Endothelial cell (in vitro differentiated cells): ENCODE data around the gene GOSR1. TPM values are rescaled to one million over a fixed set of nuclear protein-coding genes. Genes with fewer than 3 reads are reported as not detected.

Source experiments
- DNase-seq: peaks from one replicate; pipeline ENCODE4 v3.0.0; 2021; ENCODE audit warnings: low spot score
- H3K27ac Mint-ChIP-seq: one replicate; pipeline ENCODE4 v1.8.0; 2021; ENCODE audit warnings: mixed read lengths, inconsistent platforms; ENCODE audit not compliant: unreplicated experiment
- H3K27me3 Mint-ChIP-seq: one replicate; pipeline ENCODE4 v1.8.0; 2021; ENCODE audit warnings: mild to moderate bottlenecking, moderate library complexity, mixed read lengths, inconsistent platforms; ENCODE audit not compliant: unreplicated experiment
- H3K36me3 Mint-ChIP-seq: one replicate; pipeline ENCODE4 v1.8.0; 2021; ENCODE audit warnings: mild to moderate bottlenecking, low read depth, mixed read lengths, inconsistent platforms; ENCODE audit not compliant: unreplicated experiment
- H3K4me1 Mint-ChIP-seq: one replicate; pipeline ENCODE4 v1.8.0; 2021; ENCODE audit warnings: mild to moderate bottlenecking, mixed read lengths, inconsistent platforms; ENCODE audit not compliant: unreplicated experiment
- H3K4me3 Mint-ChIP-seq: one replicate; pipeline ENCODE4 v1.8.0; 2021; ENCODE audit warnings: mild to moderate bottlenecking, mixed read lengths, inconsistent platforms; ENCODE audit not compliant: unreplicated experiment
- H3K9me3 Mint-ChIP-seq: one replicate; pipeline ENCODE4 v1.8.0; 2021; ENCODE audit warnings: mixed read lengths, inconsistent platforms; ENCODE audit not compliant: unreplicated experiment
- long read RNA-seq: library from polyadenylated mRNA; unstranded; transcript quantifications from one replicate; pipeline ENCODE4 v2.0.0, GENCODE V29; 2020; ENCODE audit not compliant: unreplicated experiment
- total RNA-seq: library from RNA; stranded (reverse); fragmentation: NEBNext Ultra II Directional; extraction: Animal tissue kit (Norgen Biotek cat#: 25700); gene quantifications from one replicate; pipeline ENCODE4 v1.2.1, GENCODE V29; 2021; ENCODE audit not compliant: unreplicated experiment
- TF ChIP-seq, protein P1 (sequence below): fragments of 200-600 bp; sonication (generic); IDR thresholded peaks from one replicate; pipeline ENCODE4 v1.5.0; 2021; ENCODE audit warnings: antibody characterized with exemption; ENCODE audit not compliant: unreplicated experiment

Gene GOSR1
- 47.5 TPM for total RNA-seq
- long read RNA-seq, full-length matches to known transcripts: 7 of 12 reads
- long read RNA-seq, partial matches to known transcripts: 3 of 12 reads
- long read RNA-seq, other reads (novel, unspliced or antisense): 2 of 12 reads

DNA sequence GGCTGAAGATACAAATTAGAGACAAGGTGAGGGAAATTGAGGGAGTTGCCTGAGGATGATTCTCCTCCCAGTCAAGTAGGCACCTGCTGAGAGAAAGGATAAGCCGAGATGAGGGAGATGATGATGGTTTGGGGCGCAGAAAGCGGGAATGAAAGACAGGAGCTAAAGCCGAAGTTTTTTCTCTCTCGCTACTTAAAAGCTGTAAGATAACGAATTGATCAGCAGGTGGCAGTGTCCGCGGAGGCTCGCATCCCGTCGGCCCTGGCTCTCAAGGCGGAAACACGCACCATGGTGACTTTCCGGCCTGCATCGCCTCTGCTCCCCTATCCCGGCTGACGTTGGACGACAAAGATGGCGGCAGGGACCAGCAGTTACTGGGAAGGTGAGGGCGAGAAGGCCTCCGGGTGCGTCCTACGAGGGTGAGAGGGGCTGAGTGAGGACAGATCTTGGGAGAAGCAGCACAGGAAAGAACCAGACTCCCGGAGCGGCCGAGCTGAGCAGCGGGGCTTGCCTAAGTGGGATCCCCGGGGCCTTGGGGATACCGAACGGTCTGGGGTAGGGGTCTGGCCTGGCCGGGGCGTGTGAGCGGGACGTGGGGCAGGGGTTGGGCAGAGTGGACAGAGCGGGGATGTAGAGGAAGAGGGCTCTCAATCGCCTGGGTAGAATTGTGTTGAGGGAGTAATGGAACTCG, at the start of gene GOSR1:
Gene GOSR1 (plus strand): TSS at position 326 of the 691 bp plus-strand sequence. CDS start 26 bp downstream, at position 352.
- H3K27me3 Mint-ChIP-seq: peaks cover 7% of the 10 kb centered on the region
- DNase-seq: peak; percentile 91
- no peaks in the 10 kb centered on the region for H3K9me3 Mint-ChIP-seq

DNA sequence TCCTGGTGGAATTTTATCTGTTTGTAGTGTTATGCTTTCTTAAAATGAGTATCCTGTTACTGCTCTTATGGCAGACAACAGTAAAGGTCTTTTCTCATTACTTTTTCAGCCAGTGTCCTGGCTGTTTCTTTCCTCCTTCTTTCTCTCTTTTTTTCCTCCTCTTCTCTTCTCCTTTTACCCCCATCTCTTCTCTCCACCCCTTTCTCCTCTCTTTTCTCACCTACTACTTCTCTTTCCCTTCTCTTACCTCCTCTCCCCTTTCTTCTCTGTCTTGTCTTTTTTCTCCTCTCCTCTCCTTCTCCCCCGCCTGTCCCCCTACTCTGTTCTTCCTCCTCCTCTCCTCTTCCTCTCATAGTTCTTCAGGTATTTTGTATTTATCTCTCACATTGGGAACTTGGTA, 49.6 kb upstream of the GOSR1 start:
- H3K4me3 Mint-ChIP-seq: no peak overlapping the region
- H3K27ac Mint-ChIP-seq: no peak overlapping the region
- H3K36me3 Mint-ChIP-seq: peaks cover 27% of the 10 kb centered on the region
- peaks cover 4% of the 10 kb centered on the region for H3K27me3 Mint-ChIP-seq
- no peaks in the 10 kb centered on the region for H3K9me3 Mint-ChIP-seq
- no peaks in the 10 kb centered on the region for H3K4me1 Mint-ChIP-seq
- TF ChIP-seq, protein P1, sequence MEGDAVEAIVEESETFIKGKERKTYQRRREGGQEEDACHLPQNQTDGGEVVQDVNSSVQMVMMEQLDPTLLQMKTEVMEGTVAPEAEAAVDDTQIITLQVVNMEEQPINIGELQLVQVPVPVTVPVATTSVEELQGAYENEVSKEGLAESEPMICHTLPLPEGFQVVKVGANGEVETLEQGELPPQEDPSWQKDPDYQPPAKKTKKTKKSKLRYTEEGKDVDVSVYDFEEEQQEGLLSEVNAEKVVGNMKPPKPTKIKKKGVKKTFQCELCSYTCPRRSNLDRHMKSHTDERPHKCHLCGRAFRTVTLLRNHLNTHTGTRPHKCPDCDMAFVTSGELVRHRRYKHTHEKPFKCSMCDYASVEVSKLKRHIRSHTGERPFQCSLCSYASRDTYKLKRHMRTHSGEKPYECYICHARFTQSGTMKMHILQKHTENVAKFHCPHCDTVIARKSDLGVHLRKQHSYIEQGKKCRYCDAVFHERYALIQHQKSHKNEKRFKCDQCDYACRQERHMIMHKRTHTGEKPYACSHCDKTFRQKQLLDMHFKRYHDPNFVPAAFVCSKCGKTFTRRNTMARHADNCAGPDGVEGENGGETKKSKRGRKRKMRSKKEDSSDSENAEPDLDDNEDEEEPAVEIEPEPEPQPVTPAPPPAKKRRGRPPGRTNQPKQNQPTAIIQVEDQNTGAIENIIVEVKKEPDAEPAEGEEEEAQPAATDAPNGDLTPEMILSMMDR: no peak
- no peak for DNase-seq

More for the DNA sequence above, at the start of gene GOSR1:
- Mint-ChIP-seq H3K36me3 (peaks cover 10% of the 10 kb centered on the region), H3K4me1 (peaks cover 16% of the 10 kb centered on the region), H3K27ac (peak within 1 kb of the TSS; percentile 100), H3K4me3 (peak within 1 kb of the TSS; percentile 99)
- TF ChIP-seq, protein P1: peak; percentile 80

DNA sequence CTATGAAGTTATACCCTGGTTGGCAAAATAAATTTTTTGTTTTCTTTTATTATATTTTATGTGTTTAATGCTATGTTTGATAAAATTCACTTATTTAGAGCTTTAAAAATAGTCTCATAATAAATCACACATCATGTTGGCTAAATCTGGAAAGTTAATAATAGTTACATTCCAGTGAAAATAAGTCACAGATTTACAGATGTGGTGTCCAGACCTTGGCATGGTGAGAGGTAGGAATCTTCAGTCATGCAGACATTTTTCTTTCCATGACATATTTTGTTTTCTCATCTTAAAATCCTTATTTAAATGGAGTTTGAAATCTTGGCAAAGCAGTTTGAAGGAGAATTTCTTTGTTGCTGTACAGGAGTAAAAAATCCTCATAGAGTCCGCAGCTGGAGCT, 48.1 kb upstream of the GOSR1 start:
- DNase-seq: no peak
- peaks cover 4% of the 10 kb centered on the region for H3K27me3 Mint-ChIP-seq
- H3K4me3 Mint-ChIP-seq: no peak overlapping the region
- TF ChIP-seq, protein P1: no peak
- H3K4me1 Mint-ChIP-seq: peaks cover 5% of the 10 kb centered on the region
- H3K36me3 Mint-ChIP-seq: peaks cover 33% of the 10 kb centered on the region
- H3K27ac Mint-ChIP-seq: no peak overlapping the region
- H3K9me3 Mint-ChIP-seq: no peaks in the 10 kb centered on the region

DNA sequence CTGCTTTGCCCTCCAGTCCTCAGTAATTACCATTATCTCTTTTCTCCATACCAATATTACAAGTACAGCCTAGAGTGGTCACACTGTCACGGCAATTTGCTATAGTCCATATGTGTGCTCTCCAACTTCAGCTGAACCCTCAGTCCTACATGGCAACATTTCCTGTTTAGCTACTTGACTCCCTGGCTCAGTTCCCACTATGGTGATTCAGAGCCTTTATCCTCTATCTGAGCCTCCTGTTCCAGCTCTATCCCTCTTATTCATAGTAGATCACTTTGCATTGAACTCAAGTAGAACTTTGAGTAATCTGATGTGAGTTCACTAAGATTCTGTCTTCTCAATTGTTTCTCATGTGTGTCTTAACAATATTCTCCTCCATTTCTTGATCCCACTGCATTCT, 43.7 kb upstream of the GOSR1 start:
- peaks cover 1% of the 10 kb centered on the region for H3K27me3 Mint-ChIP-seq
- peaks cover 25% of the 10 kb centered on the region for H3K36me3 Mint-ChIP-seq
- no peak for DNase-seq
- H3K4me1 Mint-ChIP-seq: peaks cover 5% of the 10 kb centered on the region
- no peak overlapping the region for H3K4me3 Mint-ChIP-seq
- no peak overlapping the region for H3K27ac Mint-ChIP-seq
- TF ChIP-seq, protein P1: no peak
- no peaks in the 10 kb centered on the region for H3K9me3 Mint-ChIP-seq

DNA sequence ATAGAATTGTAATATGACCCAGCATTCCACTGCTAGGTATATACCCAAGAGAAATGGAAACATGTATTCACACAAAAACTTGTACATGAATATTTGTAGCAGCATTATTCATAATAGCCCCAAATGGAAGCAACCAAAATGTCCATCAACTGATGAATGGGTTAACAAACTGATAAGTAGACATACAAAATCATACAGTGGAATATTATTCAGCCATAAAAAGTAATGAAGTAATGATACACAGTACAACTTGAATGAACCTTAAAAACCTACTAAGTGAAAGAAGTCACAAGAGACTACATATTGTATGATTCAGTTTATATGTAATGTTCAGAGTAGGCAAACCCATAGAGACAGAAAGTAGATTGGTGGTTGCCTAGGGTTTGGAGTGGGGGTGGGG, 40.5 kb upstream of the GOSR1 start:
- no peak for DNase-seq
- peaks cover 3% of the 10 kb centered on the region for H3K27me3 Mint-ChIP-seq

More for the DNA sequence above, 40.5 kb upstream of the GOSR1 start:
- no peaks in the 10 kb centered on the region for H3K9me3 Mint-ChIP-seq
- peaks cover 5% of the 10 kb centered on the region for H3K4me1 Mint-ChIP-seq
- TF ChIP-seq, protein P1: no peak
- H3K36me3 Mint-ChIP-seq: peaks cover 20% of the 10 kb centered on the region
- H3K27ac Mint-ChIP-seq: no peak overlapping the region
- no peak overlapping the region for H3K4me3 Mint-ChIP-seq
